GM12878 (cell line): ENCODE data around the gene EMSY. TPM values are rescaled to one million over a fixed set of nuclear protein-coding genes. Genes with fewer than 3 reads are reported as not detected.

Experiments
- ATAC-seq: fragments of 200-7000 bp; cut with Tn5 transposase; 3 replicates; pipeline ENCODE4 v1.9.1; 2020; ENCODE audit warnings: mild to moderate bottlenecking, moderate library complexity
- BruUV-seq: library from RNA; stranded (reverse); fragments of 400-500 nt; replicated peaks from 2 replicates; lab custom pipeline; 2021; lab: Mats Ljungman, UMichigan
- CTCF ChIA-PET: fragments of 300-600 bp; sonication (Branson Sonifier 250); formaldehyde crosslinking; extraction: SDS; loops from one replicate; lab custom pipeline; 2021; ENCODE audit warnings: inconsistent platforms; lab: Yijun Ruan, JAX
- POLR2A ChIA-PET: fragments of 350-600 bp; formaldehyde crosslinking; extraction: SDS; loops from one replicate; lab custom pipeline; 2021; ENCODE audit warnings: inconsistent platforms; lab: Charles Lee
- RAD21 ChIA-PET: fragments of 300-600 bp; sonication (Branson Sonifier 250); formaldehyde crosslinking; loops from one replicate; lab custom pipeline; 2023; ENCODE audit warnings: antibody characterized with exemption; ENCODE audit not compliant: unreplicated experiment; lab: Charles Lee
- SMC1A ChIA-PET: fragments of 300-600 bp; sonication (Branson Sonifier 250); formaldehyde crosslinking; loops from one replicate; lab custom pipeline; 2023; ENCODE audit not compliant: unreplicated experiment, uncharacterized antibody; lab: Charles Lee
- DNase-seq: peaks from one replicate; pipeline ENCODE4 v3.0.0-alpha.2; 2011; ENCODE audit warnings: low read depth, low spot score
- FAIRE-seq: peaks from 3 replicates; lab custom pipeline; 2011; peaks lifted over from hg19 to GRCh38; lab: Jason Lieb, UNC
- H2AFZ ChIP-seq: 2 replicates; pipeline ENCODE4 v1.6.0; 2011; ENCODE audit warnings: low read depth, low read length, control low read depth; ENCODE audit not compliant: control insufficient read depth
- H3K27ac ChIP-seq: 2 replicates; pipeline ENCODE4 v1.5.1; 2011; ENCODE audit warnings: control low read depth; ENCODE audit not compliant: control insufficient read depth, insufficient read depth
- H3K27me3 ChIP-seq, 2 experiments: replicated peaks in 1 of 2; 2 replicates each; pipeline versions ENCODE4 v1.6.0 to v1.6.1; 2011; ENCODE audit warnings: low read length in 1 of 2; ENCODE audit not compliant: control insufficient read depth in 2 of 2, insufficient read depth in 2 of 2
- H3K36me3 ChIP-seq, 2 experiments: 2 replicates each; pipeline ENCODE4 v1.5.1; 2011; ENCODE audit warnings: low read length in 1 of 2; ENCODE audit not compliant: control insufficient read depth in 2 of 2, insufficient read depth in 2 of 2
- H3K4me1 ChIP-seq: 2 replicates; pipeline ENCODE4 v1.6.1; 2011; ENCODE audit warnings: mild to moderate bottlenecking, low read length, moderate library complexity, mixed read lengths; ENCODE audit not compliant: control insufficient read depth, insufficient read depth
- H3K4me2 ChIP-seq: 2 replicates; pipeline ENCODE4 v1.6.0; 2011; ENCODE audit warnings: control low read depth; ENCODE audit not compliant: control insufficient read depth, insufficient read depth
- H3K4me3 ChIP-seq: fragments of 200-600 bp; sonication (generic); 2 replicates; pipeline ENCODE4 v1.5.1; 2016
- H3K79me2 ChIP-seq: 2 replicates; pipeline ENCODE4 v1.6.0; 2011; ENCODE audit warnings: low read length; ENCODE audit not compliant: control insufficient read depth, insufficient read depth
- H3K9ac ChIP-seq: 2 replicates; pipeline ENCODE4 v1.8.0; 2011; ENCODE audit warnings: low read length, control low read depth, mixed read lengths; ENCODE audit not compliant: control insufficient read depth, insufficient read depth
- H3K9me3 ChIP-seq: replicated peaks from 3 replicates; pipeline ENCODE4 v1.5.1; 2011; ENCODE audit warnings: mild to moderate bottlenecking, low read length; ENCODE audit not compliant: control insufficient read depth, insufficient read depth
- H4K20me1 ChIP-seq: 2 replicates; pipeline ENCODE4 v1.6.0; 2011; ENCODE audit not compliant: control insufficient read depth, insufficient read depth
- BMI1 ChIP-seq: fragments of 450-650 bp; IDR thresholded peaks from 2 replicates; pipeline ENCODE4 v1.6.1; 2016; ENCODE audit warnings: mild to moderate bottlenecking, moderate library complexity, borderline replicate concordance
- CBX3 ChIP-seq: fragments of 200-600 bp; sonication (generic); IDR thresholded peaks from 2 replicates; pipeline ENCODE4 v1.6.1; 2016; ENCODE audit warnings: low read depth, borderline replicate concordance
- EED ChIP-seq: sonication (generic); IDR thresholded peaks from 2 replicates; pipeline ENCODE4 v1.6.1; 2016; ENCODE audit warnings: antibody characterized with exemption, low read depth
- IKZF2 ChIP-seq, 2 experiments: fragments of 450-650 bp; IDR thresholded peaks; 2 replicates each; pipeline ENCODE4 v1.6.1; 2017; ENCODE audit warnings: mild to moderate bottlenecking in 2 of 2, moderate library complexity in 2 of 2
- KAT2A ChIP-seq: conservative IDR thresholded peaks from 2 replicates; pipeline ENCODE4 v1.6.1; 2011; ENCODE audit warnings: low read depth, low read length; ENCODE audit not compliant: control insufficient read depth
- KLF5 ChIP-seq: fragments of 450-650 bp; IDR thresholded peaks from 2 replicates; pipeline ENCODE4 v1.6.1; 2014; ENCODE audit warnings: mild to moderate bottlenecking; ENCODE audit not compliant: partially characterized antibody
- NFIC ChIP-seq: IDR thresholded peaks from 2 replicates; pipeline ENCODE4 v1.6.1; 2012; ENCODE audit warnings: low read depth, mild to moderate bottlenecking, inconsistent platforms, low read length, moderate library complexity
- NFXL1 ChIP-seq: fragments of 450-650 bp; IDR thresholded peaks from 2 replicates; pipeline ENCODE4 v1.6.1; 2017; ENCODE audit warnings: antibody characterized with exemption, mild to moderate bottlenecking, borderline replicate concordance
- NFYB ChIP-seq: IDR thresholded peaks from 2 replicates; pipeline ENCODE4 v1.6.1; 2011; ENCODE audit warnings: low read depth, mild to moderate bottlenecking, low read length, improper control_type of control experiment, moderate library complexity; ENCODE audit not compliant: insufficient read depth
- NRF1 ChIP-seq: conservative IDR thresholded peaks from 2 replicates; pipeline ENCODE4 v1.6.1; 2011; ENCODE audit warnings: mild to moderate bottlenecking, low read depth, low read length, improper control_type of control experiment
- PKNOX1 ChIP-seq: fragments of 450-650 bp; IDR thresholded peaks from 2 replicates; pipeline ENCODE4 v1.6.1; 2016; ENCODE audit warnings: mild to moderate bottlenecking
- RUNX3 ChIP-seq: IDR thresholded peaks from 2 replicates; pipeline ENCODE4 v1.6.1; 2012; ENCODE audit warnings: low read length, inconsistent platforms
- SIX5 ChIP-seq: IDR thresholded peaks from 2 replicates; pipeline ENCODE4 v1.6.1; 2011; ENCODE audit warnings: mild to moderate bottlenecking, low read depth, low read length, moderate library complexity; ENCODE audit not compliant: severe bottlenecking
- SKIL ChIP-seq: fragments of 450-650 bp; IDR thresholded peaks from 2 replicates; pipeline ENCODE4 v1.6.1; 2017; ENCODE audit warnings: mild to moderate bottlenecking, low read depth, inconsistent platforms; ENCODE audit not compliant: poor library complexity, severe bottlenecking
- SMAD5 ChIP-seq: IDR thresholded peaks from 2 replicates; pipeline ENCODE4 v1.6.1; 2016; ENCODE audit warnings: antibody characterized with exemption, low read depth
- ZNF217 ChIP-seq: fragments of 450-650 bp; IDR thresholded peaks from 2 replicates; pipeline ENCODE4 v1.6.1; 2017; ENCODE audit warnings: antibody characterized with exemption, mild to moderate bottlenecking
- WGBS: methylation state at CpG from one replicate; pipeline ENCODE4 v1.1.6; 2016; ENCODE audit warnings: low lambda C conversion rate; ENCODE audit not compliant: insufficient replicate concordance, insufficient coverage; ENCODE audit errors: missing lambda C conversion rate; 5-methylcytosine and 5-hydroxymethylcytosine counted together
- in situ Hi-C: fragments of 300-500 bp; cut with MboI; formaldehyde crosslinking; loops from 9 replicates; pipeline ENCODE4 v1.14.3; 2018; ENCODE audit warnings: mixed read lengths
- intact Hi-C: fragments of 100-400 bp; cut with micrococcal nuclease; formaldehyde crosslinking; loops from one replicate; pipeline ENCODE4 v1.14.2; 2022; ENCODE audit not compliant: unreplicated experiment
- polyA plus RNA-seq, 11 experiments: library from polyadenylated mRNA; depleted of rRNA in 4 of 11; unstranded in 6 of 11; stranded (reverse) in 5 of 11; fragments of >200 nt; fragmentation: Nextera tagmentation in 4 of 11; fragmentation: Illumina TruSeq in 1 of 11; extraction: Ambion mirVana in 4 of 11; extraction: Trizol in 1 of 11; gene quantifications; 1 replicate in 1 of 11; 2 replicates in 10 of 11; pipeline versions ENCODE4 v1.2.1 to v1.2.3, GENCODE V29; 2011 to 2016; ENCODE audit warnings: inconsistent platforms in 2 of 11, missing spikeins in 2 of 11, low read depth in 1 of 11
- total RNA-seq, 4 experiments: library from RNA; depleted of rRNA in 3 of 4; stranded (reverse); fragments of >200 nt in 3 of 4; fragmentation: Illumina TruSeq in 1 of 4; extraction: Trizol in 1 of 4; gene quantifications; 2 replicates each; pipeline versions ENCODE4 v1.2.1 to v1.2.3, GENCODE V29; 2013 to 2021
- TF ChIP-seq, protein P1 (sequence below): fragments of 450-650 bp; IDR thresholded peaks from 2 replicates; pipeline ENCODE4 v1.6.1; 2016; ENCODE audit warnings: mild to moderate bottlenecking

EMSY gene
- total and polyA plus RNA-seq, 10 of the 15 experiments (the other 5 are each of a cell fraction or from before 2014, with no cell fraction given): 9.3 to 26.9 (median 13.0) TPM

- in situ Hi-C loops (no loop called here), intact Hi-C loops (no loop called here)
- CTCF ChIA-PET: no interaction called here
- Histone ChIP-seq H3K9me3 (no peaks in the 10 kb centered on the region), H3K4me1 (no peaks in the 10 kb centered on the region), H3K79me2 (no peaks in the 10 kb centered on the region), H3K27me3 (peaks cover 0 to 3% of the 10 kb centered on the region in 2 experiments; a peak in 2 of 4 replicates), H3K4me2 (no peak overlapping the region), H3K4me3 (no peak overlapping the region), H2AFZ (no peak overlapping the region), H4K20me1 (no peaks in the 10 kb centered on the region), H3K9ac (no peak overlapping the region), H3K36me3 (no peaks in the 10 kb centered on the region), H3K27ac (no peak overlapping the region)
- BruUV-seq: no TSS peak
- DNase-seq (no peak), FAIRE-seq (no peak), ATAC-seq (no peak)
- SMC1A ChIA-PET: no interaction called here
- RAD21 ChIA-PET: no interaction called here
- TF ChIP-seq RUNX3 (no peak), KAT2A (no peak), SKIL (no peak), SIX5 (no peak), NRF1 (no peak), NFIC (no peak), EED (no peak), KLF5 (no peak), CBX3 (no peak), SMAD5 (no peak), NFYB (no peak), BMI1 (no peak), NFXL1 (no peak), IKZF2 (IDR thresholded peaks at IDR 0.05) (no peak), ZNF217 (no peak), PKNOX1 (no peak)
- TF ChIP-seq, protein P1, sequence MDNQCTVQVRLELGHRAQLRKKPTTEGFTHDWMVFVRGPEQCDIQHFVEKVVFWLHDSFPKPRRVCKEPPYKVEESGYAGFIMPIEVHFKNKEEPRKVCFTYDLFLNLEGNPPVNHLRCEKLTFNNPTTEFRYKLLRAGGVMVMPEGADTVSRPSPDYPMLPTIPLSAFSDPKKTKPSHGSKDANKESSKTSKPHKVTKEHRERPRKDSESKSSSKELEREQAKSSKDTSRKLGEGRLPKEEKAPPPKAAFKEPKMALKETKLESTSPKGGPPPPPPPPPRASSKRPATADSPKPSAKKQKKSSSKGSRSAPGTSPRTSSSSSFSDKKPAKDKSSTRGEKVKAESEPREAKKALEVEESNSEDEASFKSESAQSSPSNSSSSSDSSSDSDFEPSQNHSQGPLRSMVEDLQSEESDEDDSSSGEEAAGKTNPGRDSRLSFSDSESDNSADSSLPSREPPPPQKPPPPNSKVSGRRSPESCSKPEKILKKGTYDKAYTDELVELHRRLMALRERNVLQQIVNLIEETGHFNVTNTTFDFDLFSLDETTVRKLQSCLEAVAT: no peak
- WGBS: 0% methylated on average over 1 of the region's 1 CpG
- POLR2A ChIA-PET: no interaction called here
These were observed 113.7 kb downstream of the EMSY start for GRCh38 chr11:76558473-76558872.
